ENCODE measurements around the gene MROH7. TPM values are rescaled to one million over a fixed set of nuclear protein-coding genes. Genes with fewer than 3 reads are reported as not detected.

MROH7 gene
- total and polyA plus RNA-seq, 9 of the 15 experiments (the other 6 are each of a cell fraction or from before 2014, with no cell fraction given): not detected

- BruUV-seq (replicated peaks): no TSS peak
- Histone ChIP-seq H3K27me3 (ENCODE audit: control insufficient read depth in 2 of 2, insufficient read depth in 2 of 2, low read length in 2 of 2) (peaks cover 0 to 1% of the 10 kb centered on the region in 2 experiments; a peak in 2 of 5 replicates), H3K9me3 (replicated peaks; ENCODE audit: control insufficient read depth, insufficient read depth, low read depth, low read length) (no peaks in the 10 kb centered on the region), H3K4me3 (no peak overlapping the region), H3K9me1 (ENCODE audit: control insufficient read depth, insufficient read depth, low read length) (no peaks in the 10 kb centered on the region), H3K9ac (ENCODE audit: insufficient read depth in 1 of 2, low read depth in 2 of 2, low read length in 2 of 2) (no peak overlapping the region), H3K4me2 (ENCODE audit: insufficient read depth, low read length) (no peak overlapping the region), H4K20me1 (replicated peaks; ENCODE audit: control insufficient read depth, insufficient read depth, low read length) (peaks cover 7% of the 10 kb centered on the region; the same call in 1 of the 2 replicates), H3K27ac (ENCODE audit: extremely low read depth, low read depth, low read length) (no peak overlapping the region), H3K79me2 (ENCODE audit: control insufficient read depth, insufficient read depth, low read length) (no peaks in the 10 kb centered on the region), H3K4me1 (replicated peaks in 1 of 2; ENCODE audit: control insufficient read depth in 2 of 2, insufficient read depth in 2 of 2, low read length in 2 of 2) (no peaks in the 10 kb centered on the region), H2AFZ (ENCODE audit: low read depth, low read length) (no peak overlapping the region), H3K36me3 (ENCODE audit: control insufficient read depth, insufficient read depth, low read length) (peaks cover 57% of the 10 kb centered on the region)
- TF ChIP-seq MYBL2 (IDR thresholded peaks at IDR 0.05; ENCODE audit: low read depth) (no peak), MYBL2 (CRISPR knock-in tag; IDR thresholded peaks at IDR 0.05; ENCODE audit: borderline replicate concordance) (no peak), SMAD1 (IDR thresholded peaks at IDR 0.05; ENCODE audit: low read depth, low read length, partially characterized antibody) (no peak), SMARCA4 (IDR thresholded peaks at IDR 0.05) (no peak), ZNF444 (CRISPR knock-in tag; IDR thresholded peaks at IDR 0.05) (no peak), ZNF561 (CRISPR knock-in tag; conservative IDR thresholded peaks at IDR 0.05) (no peak), THRAP3 (IDR thresholded peaks at IDR 0.05; ENCODE audit: borderline replicate concordance) (no peak), NFE2L1 (tag; IDR thresholded peaks at IDR 0.05; ENCODE audit: borderline replicate concordance, low read depth) (no peak), NCOA4 (IDR thresholded peaks at IDR 0.05; ENCODE audit: partially characterized antibody) (no peak), ZNF766 (CRISPR knock-in tag; conservative IDR thresholded peaks at IDR 0.05) (no peak), ZNF408 (CRISPR knock-in tag; IDR thresholded peaks at IDR 0.05; ENCODE audit: low read depth) (no peak), RFX1 (IDR thresholded peaks at IDR 0.05) (no peak), MBD1 (CRISPR knock-in tag; IDR thresholded peaks at IDR 0.05) (no peak), MED1 (CRISPR knock-in tag; IDR thresholded peaks at IDR 0.05; ENCODE audit: borderline replicate concordance) (no peak), ZNF347 (CRISPR knock-in tag; IDR thresholded peaks at IDR 0.05; ENCODE audit: low read depth) (no peak), ATF7 (IDR thresholded peaks at IDR 0.05) (no peak), NELFE (IDR thresholded peaks at IDR 0.05; ENCODE audit: insufficient read depth, insufficient read length) (no peak), MTA1 (IDR thresholded peaks at IDR 0.05; ENCODE audit: borderline replicate concordance) (no peak), E2F8 (IDR thresholded peaks at IDR 0.05; ENCODE audit: low read depth, partially characterized antibody) (no peak)
- TF ChIP-seq, protein P1, sequence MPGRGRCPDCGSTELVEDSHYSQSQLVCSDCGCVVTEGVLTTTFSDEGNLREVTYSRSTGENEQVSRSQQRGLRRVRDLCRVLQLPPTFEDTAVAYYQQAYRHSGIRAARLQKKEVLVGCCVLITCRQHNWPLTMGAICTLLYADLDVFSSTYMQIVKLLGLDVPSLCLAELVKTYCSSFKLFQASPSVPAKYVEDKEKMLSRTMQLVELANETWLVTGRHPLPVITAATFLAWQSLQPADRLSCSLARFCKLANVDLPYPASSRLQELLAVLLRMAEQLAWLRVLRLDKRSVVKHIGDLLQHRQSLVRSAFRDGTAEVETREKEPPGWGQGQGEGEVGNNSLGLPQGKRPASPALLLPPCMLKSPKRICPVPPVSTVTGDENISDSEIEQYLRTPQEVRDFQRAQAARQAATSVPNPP (IDR thresholded peaks at IDR 0.05; ENCODE audit: borderline replicate concordance, insufficient read depth, insufficient read length): no peak
- ChIA-PET POLR2A (interaction anchor here (0.6 kb wide), 1 partner anchor 787 kb away, joined by 3 read pairs; no protein-coding TSS in a partner anchor), CTCF (ENCODE audit: low intra/inter-chr PET ratio) (no interaction called here)
- in situ Hi-C loops (cut with MboI) (no loop called here), intact Hi-C loops (cut with micrococcal nuclease) (no loop called here)
- 71% methylated on average over 4 of the region's 4 CpGs for WGBS (ENCODE audit: insufficient coverage, low coverage, missing lambda C conversion rate)
- FAIRE-seq (no peak), ATAC-seq (no peak), DNase-seq (ENCODE audit: extremely low read depth in 1 of 4, low spot score in 3 of 4) (no peak)
Observed at GRCh38 chr1:54742282-54742681, 100.7 kb downstream of the MROH7 start.
